Measurements from ENCODE around the gene LRTM2.

LRTM2 gene

DNA sequence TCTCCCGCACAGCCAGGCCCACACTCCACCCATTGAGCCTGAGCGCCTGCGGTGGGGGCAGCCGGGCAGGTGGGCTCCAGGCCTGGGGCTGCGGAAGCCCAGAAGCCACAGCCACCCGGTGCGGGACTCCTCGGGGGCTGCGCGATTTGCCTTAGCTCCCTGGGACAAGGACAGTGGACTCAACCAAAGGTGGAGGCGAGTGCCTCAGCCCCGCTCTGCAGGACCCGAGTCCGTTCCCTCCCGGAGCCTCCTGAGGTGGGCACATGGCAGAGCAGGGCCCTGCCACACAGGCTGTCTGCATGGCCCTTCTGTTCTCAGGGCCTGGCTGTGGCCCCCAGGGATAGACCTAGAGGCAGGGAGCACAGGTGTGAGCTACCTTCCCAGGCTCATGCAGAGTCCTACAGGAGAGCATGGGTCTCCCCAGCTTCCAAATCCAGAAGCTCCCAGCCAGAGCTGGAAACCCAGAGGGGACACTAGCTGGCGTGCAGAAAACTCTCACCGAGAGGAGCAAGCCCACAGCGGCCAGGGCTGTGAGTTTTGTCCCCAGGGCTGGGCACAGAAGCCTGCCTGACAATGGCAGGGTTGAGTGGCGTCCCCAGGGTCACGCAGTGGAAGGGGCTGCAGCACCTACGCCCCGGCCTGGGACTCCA, 22.2 kb upstream of the LRTM2 start:
- DNase-seq (ENCODE audit: low read depth, low spot score) = no peak

DNA sequence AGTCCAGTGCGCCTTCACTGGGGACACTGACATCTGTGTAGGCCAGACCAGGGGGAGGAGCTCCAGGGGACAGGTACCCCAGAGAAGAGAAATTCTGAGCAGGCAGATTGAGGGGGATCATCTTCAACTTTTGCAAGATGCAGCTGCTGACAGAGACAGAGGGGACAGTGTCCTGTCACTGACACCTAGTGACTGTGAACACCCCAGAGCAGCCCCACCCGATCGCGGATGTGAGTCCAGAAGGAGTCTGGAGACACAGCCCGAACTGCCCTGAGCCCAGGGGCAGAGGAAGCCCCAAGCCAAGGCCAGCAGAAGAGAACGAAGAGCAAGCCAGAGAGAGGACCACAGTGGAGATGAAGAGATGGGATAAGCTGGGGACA, 21.7 kb upstream of the LRTM2 start:
- no peak for DNase-seq (ENCODE audit: low read depth, low spot score)

DNA sequence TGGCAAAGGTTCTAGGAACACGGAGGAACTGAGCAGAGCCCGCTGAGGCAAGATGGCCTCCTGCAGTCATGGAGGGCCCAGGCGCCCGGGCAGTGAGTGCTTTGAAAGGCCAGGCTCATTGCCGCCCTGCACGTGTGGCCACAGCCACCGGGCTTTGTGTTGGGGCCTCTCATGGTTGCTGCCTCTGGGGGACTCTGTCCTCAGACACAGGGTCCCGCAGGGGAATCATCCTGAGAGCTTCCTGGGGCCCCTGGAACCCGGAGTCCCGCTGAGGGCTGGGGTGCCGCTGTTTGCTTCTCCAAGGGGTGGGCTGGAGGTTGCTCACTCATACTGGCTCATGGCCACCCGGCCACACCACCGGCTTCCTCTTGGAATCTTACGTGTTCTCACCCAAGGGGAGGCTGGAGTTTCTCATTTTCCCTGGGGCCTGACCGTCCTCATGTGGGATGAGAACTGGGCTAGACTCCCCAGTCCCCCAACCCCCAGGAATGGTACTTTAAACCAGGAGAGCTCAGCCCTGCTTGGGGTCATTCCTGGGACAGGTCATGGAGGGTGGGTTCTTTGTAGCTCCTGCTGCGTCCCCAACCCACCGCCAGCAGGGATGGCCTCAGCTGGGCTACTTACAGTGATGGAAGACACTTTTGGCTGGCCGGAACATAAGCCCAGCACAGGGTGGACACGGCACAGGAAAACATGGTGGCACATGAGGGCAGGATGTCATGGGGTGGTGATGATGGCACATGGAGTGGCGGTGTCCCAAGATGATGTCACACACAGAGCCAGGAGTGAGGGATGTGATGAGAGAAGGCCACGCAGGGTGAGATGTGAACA, 21.1 kb upstream of the LRTM2 start:
- DNase-seq (ENCODE audit: low read depth, low spot score) = no peak

DNA sequence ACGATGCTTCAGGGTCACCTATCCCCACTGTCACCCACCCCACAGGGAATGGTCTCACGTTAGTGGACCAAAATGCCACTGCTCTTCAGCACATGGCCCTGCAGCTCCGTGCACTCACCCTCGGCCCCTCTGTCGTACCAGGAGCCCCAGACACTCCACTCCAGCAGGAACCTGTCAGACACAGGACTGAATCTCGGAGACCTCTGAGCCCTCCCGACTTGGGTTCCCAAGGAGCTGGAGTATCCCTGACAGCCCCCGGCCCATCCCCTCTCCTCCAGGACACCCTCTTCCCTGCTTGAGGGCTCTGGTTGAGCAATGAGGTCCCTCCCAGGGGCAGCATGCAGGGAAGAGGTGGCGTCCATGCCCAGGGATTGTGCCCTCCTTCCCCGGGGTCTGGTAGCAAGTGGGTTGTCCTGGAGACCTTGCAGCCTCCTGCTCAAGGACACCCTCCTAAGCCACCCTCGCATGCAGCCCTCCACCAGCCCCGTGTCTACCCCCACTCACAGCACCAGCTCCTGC, 20.4 kb upstream of the LRTM2 start:
- DNase-seq (ENCODE audit: low read depth, low spot score) = no peak

DNA sequence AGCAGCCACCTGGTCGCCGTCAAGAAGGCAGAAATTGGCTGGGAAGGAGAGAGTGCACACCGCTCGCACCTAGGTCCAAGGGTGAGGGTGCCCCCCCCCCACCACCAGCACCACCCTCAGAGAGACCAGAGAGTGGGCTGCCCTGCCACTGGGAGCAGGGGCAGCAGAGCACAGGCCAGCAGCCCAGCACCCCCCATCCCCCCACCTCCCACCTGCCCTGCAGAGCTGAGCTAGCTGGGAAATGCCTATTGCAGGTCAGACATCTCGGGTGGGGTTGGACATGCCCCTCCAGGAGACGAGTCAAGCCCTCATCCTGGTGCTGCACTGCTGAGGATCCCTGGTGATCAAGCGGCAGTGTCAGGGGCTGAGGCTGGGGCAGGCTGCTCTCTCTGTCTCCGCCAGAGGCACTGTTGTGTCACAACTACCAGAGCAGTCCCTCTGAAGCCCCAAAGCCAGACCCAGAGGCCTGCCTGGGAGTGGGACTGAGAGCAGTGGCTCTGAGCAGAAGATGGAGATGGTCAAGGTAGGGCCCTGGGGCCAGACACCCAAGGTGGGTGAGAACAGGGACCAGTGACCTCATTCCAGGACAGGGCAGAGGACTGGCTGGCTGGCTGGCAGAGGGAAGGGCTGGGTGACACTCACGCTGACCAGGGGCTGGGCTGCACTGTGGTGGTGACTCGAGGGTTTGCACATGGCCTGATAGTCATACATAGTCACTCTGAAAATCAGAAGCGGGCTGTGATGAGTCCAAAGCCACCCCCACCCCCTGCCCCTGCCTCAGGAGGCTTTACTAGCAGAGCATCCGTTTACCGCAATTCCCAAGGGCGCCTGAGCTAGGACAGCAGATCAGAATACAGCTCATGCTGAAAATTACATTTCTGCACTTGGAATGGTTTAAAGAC, 19.7 kb upstream of the LRTM2 start:
- DNase-seq (ENCODE audit: low read depth, low spot score) = no peak

DNA sequence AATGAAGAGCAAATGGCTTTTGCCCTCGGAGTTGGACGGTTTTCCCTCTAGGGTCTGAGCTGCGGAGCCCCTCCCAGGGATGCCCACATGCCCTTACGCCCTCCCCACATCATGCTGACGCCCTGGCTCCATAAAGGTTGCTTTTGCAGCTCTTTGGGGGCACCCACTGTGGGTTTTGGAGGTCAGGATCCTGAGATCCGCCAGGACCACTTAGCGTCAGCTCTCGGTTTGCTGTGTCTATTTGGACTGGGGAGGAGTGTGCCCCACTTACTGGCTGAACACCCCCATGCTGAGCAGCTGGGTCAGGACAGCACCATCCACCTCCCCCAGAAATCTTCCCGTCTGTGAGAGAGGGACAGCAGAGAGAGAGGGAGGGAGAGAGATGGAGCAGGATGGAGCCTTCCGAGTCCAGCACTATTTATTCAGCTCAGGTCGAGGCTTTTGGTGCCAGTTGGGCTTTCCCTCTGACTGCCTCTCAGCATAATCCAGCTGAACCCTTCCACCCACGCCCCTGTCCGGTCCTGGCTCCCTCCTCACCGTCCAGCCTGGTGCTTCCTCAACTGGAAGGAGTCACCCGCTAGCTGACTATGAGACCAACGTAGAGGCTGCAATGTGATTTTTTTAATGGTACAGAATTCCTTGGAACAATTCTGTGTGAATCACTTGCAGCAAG, 18.9 kb upstream of the LRTM2 start:
- DNase-seq (ENCODE audit: low read depth, low spot score) = no peak

DNA sequence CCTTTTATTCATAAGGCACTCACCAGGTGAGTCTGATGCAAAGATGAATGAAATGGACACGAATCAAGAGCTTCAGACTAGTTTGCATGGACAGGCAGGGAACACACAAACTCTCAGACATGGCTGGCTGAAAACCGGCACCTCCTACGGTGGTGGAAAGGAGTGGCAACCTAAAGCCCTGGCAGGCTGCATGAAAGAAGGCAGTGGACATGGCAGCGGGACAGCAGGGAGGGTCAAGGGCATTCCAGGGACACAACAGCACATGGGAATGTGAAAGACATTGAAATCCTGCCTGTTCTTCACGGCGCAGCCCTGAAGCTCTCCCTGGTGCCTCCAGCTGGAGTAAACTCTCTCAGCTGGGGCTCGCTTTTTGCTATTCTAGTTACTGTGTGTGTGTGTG, 16.6 kb upstream of the LRTM2 start:
- no peak for DNase-seq (ENCODE audit: low read depth, low spot score)

DNA sequence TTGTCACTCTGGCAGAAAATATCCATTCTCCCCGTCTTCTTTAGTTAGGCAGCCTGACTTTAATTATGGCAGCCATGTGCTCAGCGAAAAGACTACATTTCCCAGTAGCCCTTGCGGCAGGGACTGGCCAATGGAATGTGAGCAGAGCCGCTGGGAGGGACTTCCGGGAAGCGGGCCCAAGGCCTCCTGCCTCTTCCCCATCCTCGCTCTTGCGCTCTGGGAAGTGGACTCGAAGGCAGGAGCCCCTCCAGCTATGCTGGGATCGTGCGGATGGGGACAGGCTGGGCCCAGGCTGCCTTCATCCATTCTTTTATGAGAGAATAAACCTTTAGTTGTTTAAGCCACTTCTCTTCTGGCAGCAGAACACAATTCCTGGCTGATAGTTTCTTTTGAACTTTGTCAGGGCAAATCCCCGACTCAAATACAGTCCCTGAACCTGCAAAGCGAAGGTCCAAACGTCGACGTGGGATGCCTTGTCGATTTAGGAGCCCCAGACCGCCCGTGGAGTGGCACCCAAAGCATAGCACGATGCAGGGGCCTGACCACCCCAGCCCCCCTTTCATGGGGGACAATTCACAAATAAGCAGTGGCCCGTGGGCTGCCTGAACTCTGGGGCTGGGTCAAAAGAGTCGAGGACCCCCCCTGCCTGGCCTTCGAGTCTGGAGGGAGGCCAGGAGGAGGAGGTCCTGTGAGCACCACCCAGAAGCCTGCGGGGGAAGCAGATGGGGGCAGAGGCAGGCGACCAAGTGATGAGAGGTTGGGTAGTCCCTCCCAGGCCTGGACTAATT, 15.6 kb upstream of the LRTM2 start:
- DNase-seq (ENCODE audit: low read depth, low spot score) = no peak

DNA sequence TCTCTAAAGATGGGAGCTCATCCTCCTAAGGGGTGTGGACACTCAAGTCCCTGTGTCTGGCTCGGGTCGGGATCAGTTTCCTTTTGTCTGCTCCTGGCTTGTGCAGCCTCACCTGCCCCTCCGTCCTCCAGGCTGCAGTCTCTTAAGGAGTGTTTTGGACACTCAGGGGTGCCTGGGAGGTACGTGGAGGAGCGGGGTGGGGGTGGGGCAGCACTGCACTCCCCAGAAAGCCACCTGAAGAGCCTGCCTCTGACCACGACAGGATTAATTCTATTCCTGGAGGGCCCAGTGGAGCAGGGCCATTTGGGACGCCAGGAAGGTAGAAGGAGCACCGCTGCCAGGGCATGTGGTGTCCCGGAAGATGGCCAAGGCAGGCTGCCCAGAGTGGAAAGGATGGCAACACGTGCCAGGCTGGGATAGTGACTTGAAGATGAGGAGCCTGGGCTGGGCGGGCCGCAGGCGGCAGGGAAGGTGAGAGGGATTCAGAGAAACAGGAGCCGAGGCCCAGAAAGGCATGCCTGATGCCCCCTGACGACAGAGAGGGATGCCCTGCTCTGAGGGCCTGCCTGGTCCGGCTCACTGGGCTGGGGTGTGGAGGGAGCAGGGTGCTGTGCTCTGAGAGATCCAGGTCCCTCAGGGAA, 14.8 kb upstream of the LRTM2 start:
- no peak for DNase-seq (ENCODE audit: low read depth, low spot score)

DNA sequence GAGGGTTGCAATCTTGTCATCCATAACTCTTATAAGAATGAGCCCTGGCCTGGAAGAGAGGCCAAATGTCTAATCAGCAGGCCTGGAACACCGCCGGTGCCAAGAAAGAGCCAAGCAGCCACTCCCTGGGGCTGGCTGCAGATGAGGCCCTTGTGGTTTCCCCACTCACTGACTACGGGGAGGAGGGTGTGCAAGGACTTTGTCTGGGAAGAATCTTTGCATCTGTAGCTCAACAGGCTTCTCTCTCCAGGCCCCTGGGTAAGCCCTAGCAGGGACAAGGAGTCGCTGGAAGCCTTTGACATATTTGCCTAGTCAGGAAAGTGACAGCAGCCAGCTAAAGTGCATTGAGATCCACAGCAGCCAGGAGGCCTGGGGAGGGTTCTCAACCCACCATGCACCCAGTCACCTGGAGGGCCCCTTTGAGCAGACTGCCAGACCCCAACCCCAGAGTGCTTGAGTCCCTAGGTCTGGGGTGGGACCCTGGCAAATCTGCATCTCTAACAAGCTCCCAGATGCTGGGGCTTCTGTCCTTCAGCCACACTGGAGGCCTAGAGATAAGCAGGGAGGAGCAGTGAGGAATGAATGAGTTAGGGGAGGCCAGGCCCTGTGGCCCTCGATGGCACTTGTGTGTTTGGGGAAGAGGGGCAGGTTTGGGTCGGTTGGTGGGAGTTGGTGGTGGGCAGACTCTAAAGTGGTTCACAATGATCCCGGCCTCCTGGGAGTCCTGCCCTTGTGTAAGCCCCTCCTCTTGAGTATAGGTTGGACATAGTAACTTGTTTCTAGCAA, 13.9 kb upstream of the LRTM2 start:
- no peak for DNase-seq (ENCODE audit: low read depth, low spot score)

DNA sequence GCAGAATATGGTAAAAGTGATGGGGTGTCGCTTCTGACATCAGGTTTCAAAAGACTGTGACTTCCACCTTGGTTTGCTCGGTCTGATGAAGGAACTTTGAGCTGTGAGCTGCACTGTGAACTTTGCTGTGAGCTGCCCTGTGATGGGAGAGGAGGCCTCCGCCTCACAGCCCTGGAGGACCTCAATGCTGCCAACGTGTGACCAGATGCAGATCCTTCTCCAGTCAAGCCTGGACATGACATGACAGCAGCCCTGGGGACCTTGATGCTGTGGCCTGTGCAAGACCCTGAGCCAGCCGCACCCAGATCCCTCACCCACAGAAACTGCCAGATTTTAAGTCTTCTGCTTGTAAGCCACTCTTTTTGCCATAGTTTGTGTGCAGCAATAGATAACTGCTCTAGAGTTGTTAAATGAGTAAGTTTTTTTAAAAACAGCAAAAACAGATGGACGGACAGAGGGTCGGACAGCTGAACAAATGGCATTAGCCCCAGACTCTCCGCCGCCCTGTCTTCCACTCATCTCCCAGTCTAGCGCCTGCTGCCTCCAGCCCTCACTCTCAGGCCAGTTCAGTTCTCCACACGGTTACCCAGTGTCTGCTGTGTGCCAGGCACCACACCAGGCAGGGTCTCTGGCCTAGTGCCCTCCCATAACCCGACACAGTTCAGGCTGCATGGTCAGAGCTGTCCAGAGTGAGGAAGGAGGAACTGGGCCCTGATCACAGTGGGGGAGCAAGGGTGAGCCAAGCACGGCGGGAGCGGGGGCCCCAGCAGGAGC, 13.1 kb upstream of the LRTM2 start:
- DNase-seq (ENCODE audit: low read depth, low spot score) = no peak

DNA sequence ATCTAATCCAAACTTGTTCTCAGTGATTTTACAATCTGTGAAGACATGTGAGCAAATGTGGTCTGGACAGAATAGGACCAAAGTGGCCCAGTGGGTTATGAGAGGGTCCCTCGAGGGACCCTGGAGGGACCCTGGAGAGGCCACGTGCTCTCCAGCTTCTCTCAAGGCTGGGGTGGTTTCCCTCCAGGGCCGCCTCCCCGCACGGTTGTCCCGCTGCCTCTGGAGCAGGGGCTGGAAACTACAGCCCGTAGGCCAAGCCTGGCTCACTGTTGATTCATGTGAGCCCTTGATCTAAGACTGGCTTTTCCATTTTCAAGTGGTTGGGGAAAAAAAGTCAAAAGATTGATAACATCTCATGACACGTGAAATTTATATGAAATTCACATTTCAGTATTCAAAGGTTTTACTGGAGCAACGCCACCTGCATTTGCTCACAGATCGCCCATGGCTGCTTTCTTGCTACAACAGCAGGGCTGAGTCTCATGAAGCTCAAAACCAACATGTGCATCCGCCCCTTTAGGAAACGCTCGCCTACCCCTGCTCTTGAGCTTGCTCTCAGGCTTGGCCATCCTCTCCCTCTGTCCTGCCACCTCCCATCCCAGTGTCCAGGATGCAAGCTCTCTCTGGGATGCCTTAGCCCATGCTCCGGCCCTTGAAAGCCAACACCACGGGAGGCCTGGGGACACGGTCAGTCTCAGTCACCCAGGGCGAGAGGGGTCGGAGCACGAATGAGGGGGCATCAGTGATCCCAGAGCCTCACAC, 12.1 kb upstream of the LRTM2 start:
- DNase-seq (ENCODE audit: low read depth, low spot score) = no peak

DNA sequence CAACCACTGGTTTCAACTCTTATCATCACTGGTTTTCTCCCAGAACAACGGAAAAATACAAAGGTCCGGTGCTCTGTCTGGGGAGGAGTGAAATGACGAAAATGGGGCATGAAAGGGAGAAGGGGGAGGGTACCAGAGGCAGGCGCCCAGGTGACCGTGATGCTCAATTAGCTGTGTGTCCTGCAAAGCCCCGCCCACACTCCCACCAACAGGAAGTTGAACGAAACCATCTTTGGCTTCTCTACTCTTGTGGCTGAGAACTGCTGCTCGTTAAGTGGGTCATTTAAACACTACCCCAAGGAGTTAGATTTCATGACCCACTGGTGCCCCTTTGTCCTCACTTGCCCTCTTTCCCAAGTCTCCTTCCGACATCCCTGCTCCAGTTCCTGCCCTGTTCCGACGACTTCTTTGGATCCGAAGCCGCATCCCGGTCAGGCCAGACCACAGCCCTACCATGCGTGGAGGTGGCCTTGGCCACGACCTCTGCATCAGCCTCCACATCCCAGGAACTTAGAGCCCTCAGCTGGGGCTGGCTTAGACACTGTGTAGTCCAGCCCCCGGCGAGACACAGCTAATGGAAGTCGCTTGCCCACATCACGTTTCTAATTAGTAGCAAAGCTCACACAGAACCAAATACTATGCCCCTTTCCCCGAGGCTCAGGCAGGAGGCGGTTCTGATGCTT, 11.4 kb upstream of the LRTM2 start:
- no peak for DNase-seq (ENCODE audit: low read depth, low spot score)

DNA sequence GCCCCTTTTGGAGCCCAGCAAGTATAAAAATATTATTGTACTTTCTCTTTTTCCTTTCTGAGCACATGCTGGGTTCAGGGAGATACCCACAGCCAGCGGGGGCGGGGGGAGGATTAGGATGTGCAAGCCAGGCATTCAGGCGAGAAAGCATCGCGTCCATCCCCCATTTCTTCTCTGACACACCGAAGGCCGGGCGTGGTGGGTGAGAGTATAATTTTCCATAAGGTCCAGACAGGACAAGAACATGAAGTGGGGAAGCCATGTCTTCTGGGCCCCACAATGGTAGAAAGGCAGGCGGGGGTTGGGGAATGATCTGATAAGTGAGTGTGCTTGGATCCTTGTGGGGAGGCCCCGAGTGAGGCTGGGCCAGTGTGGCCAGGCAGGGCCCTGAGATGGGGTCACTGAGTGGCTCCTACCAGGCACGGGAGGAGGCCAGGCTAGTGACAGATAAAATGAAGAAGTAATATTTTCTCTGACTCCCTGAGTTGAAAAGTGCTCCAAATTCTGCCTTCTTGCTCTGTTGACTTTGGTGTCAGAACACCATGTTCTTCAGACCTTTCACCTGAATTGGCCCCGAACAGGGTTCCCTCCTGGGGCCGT, 10.7 kb upstream of the LRTM2 start:
- no peak for DNase-seq (ENCODE audit: low read depth, low spot score)

DNA sequence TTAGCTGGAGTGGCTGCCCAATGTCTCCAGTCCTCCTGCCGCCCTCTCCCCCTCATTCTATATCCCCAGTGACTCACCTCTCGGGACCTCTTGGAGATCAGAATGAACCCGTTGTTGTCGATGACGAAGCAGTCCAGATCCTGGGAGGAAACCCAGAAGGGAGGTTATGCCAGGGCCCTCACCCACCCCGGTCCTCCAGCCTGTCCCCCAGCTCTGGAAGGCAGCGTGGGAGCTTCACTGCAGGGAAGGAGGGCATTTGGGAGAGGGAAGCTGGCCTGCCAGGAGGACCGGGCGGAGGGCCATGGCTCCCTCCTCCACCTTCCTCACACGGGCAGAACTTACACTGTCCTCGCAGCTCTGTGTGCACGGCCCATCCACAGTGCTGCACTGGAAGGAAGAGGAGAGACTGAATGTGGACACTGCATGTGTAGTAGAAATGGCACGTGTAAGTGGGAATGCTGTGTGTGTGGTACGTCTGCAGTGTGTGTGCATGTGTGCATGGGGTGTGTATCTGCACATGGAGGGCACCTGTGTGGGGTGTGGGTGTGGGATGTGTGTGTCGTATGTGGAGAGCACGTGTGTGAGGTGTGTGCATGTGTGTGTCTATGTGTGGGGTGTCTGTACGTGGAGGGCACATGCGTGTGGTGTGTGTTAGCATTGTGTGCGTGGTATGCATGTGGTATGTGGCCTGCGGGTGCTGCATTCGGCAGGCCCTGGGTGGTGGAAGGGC, 10.0 kb upstream of the LRTM2 start:
- DNase-seq (ENCODE audit: low read depth, low spot score) = no peak

DNA sequence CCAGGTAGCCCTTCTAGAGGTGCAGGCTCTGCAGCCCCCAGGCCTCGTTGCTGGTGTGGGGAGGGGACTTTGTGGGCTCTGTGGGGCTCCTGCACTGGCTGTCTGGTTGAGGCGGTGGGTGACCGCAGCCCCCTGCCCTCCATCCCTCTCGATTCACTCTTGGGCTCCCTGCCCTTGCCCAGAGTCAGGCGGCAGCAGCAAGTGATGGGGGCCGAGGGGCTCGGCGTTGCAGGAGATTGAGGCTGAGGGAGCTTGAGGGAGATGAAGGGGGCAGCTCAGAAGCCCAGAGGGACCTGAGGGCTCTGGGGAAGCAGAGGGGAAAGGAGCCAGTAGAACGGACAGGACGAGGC, 9.5 kb upstream of the LRTM2 start:
- no peak for DNase-seq (ENCODE audit: low read depth, low spot score)

All from smooth muscle cell of the brain vasculature (primary cell).